ENCODE results near the gene IKZF1.

IKZF1 gene

DNA sequence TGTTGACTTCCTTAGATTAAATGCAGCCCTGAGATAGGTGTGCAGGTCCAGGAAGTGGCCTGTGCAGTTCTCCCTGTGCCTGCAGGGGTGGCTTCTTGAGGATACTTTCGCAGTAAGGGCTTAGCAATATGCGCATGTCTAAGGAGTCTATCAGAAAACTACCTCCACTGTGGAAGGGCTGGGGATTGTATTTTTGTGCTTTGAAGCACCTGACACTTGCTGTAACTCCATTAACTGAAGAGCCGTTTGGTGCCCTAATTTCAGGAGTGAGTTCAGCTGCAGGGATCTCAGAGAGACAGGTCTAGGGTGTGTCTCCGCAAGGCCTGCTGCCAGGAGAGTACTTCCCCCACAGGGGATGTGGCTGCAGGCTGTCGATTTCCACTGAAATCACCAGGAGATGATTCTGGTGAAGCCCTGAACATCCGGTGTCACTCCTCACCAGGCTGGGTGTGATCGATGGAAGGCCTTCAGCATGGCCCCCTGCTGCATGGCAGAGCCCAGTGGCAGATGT, 35.5 kb downstream of the IKZF1 start:
- no peaks in the 10 kb centered on the region for H3K27me3 ChIP-seq (ENCODE audit: insufficient read depth, poor library complexity, severe bottlenecking)
- TF ChIP-seq SPI1 (IDR thresholded peaks at IDR 0.05; ENCODE audit: borderline replicate concordance, low read depth) (no peak), POLR2AphosphoS5 (IDR thresholded peaks at IDR 0.05; ENCODE audit: low read depth) (peak; percentile 73)
- DNase-seq (ENCODE audit: low read depth in 1 of 2, low spot score in 1 of 2): peak in 1 of 2 experiments; percentile 74
- H3K4me3 ChIP-seq (replicated peaks; ENCODE audit: insufficient read depth, low read length): no peak overlapping the region
- H3K27ac ChIP-seq (replicated peaks): peak overlapping the region; percentile 92

DNA sequence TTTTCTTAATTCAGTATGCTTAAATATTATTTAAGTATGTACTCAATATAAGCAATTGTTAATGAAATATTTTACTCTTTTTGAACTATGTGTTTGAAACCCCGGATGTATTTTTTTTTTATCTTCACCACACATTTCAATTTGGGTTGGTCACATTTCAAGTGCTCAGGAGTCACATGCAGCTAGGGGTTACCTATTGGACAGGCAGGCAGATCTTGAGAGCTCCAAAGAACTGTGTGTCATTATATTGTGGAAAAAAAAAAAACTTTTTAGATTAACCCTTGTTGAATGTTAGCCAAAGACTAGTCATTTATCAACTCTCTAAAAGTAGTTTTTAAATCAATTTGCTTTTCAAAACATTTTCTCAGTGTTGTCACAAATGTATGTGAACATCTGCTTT, 37.2 kb downstream of the IKZF1 start:
- Histone ChIP-seq H3K4me3 (replicated peaks; ENCODE audit: insufficient read depth, low read length) (no peak overlapping the region), H3K27me3 (ENCODE audit: insufficient read depth, poor library complexity, severe bottlenecking) (no peaks in the 10 kb centered on the region), H3K27ac (replicated peaks) (peak overlapping the region; percentile 92)
- TF ChIP-seq SPI1 (IDR thresholded peaks at IDR 0.05; ENCODE audit: borderline replicate concordance, low read depth) (no peak), POLR2AphosphoS5 (IDR thresholded peaks at IDR 0.05; ENCODE audit: low read depth) (no peak), GABPA (IDR thresholded peaks at IDR 0.05; ENCODE audit: low read depth) (no peak)
- TF ChIP-seq, protein P1, sequence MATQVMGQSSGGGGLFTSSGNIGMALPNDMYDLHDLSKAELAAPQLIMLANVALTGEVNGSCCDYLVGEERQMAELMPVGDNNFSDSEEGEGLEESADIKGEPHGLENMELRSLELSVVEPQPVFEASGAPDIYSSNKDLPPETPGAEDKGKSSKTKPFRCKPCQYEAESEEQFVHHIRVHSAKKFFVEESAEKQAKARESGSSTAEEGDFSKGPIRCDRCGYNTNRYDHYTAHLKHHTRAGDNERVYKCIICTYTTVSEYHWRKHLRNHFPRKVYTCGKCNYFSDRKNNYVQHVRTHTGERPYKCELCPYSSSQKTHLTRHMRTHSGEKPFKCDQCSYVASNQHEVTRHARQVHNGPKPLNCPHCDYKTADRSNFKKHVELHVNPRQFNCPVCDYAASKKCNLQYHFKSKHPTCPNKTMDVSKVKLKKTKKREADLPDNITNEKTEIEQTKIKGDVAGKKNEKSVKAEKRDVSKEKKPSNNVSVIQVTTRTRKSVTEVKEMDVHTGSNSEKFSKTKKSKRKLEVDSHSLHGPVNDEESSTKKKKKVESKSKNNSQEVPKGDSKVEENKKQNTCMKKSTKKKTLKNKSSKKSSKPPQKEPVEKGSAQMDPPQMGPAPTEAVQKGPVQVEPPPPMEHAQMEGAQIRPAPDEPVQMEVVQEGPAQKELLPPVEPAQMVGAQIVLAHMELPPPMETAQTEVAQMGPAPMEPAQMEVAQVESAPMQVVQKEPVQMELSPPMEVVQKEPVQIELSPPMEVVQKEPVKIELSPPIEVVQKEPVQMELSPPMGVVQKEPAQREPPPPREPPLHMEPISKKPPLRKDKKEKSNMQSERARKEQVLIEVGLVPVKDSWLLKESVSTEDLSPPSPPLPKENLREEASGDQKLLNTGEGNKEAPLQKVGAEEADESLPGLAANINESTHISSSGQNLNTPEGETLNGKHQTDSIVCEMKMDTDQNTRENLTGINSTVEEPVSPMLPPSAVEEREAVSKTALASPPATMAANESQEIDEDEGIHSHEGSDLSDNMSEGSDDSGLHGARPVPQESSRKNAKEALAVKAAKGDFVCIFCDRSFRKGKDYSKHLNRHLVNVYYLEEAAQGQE (IDR thresholded peaks at IDR 0.05; ENCODE audit: insufficient replicate concordance, low read depth): no peak
- TF ChIP-seq, protein P2, sequence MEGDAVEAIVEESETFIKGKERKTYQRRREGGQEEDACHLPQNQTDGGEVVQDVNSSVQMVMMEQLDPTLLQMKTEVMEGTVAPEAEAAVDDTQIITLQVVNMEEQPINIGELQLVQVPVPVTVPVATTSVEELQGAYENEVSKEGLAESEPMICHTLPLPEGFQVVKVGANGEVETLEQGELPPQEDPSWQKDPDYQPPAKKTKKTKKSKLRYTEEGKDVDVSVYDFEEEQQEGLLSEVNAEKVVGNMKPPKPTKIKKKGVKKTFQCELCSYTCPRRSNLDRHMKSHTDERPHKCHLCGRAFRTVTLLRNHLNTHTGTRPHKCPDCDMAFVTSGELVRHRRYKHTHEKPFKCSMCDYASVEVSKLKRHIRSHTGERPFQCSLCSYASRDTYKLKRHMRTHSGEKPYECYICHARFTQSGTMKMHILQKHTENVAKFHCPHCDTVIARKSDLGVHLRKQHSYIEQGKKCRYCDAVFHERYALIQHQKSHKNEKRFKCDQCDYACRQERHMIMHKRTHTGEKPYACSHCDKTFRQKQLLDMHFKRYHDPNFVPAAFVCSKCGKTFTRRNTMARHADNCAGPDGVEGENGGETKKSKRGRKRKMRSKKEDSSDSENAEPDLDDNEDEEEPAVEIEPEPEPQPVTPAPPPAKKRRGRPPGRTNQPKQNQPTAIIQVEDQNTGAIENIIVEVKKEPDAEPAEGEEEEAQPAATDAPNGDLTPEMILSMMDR (IDR thresholded peaks at IDR 0.05; ENCODE audit: insufficient read depth, low read length): no peak
- DNase-seq (ENCODE audit: low read depth in 1 of 2, low spot score in 1 of 2): no peak

DNA sequence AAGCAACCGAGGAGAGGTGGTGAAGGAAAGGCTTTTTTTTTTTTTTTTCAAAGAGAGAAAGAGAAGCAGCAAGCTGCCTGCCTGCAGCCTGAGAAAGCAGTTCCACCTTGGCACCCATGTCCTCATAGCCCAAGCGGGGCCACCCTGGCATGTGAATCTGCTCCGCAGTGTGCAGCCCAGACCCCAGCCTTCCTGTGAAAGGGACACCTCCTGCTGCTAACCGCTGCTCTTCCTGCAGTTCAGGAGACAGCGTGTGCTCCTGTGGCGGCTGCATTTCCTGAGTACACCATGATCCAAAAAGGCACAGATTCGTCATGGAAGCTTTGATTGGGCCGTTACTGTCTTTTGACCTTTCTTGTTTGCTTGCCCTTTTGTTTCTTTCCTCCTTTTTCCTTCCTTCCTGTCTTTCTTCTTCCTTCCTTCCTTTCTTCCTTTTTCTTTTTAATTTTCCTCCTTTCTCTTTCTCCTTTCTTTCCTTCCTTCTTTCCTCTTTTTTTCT, 38.1 kb downstream of the IKZF1 start:
- Histone ChIP-seq H3K27me3 (ENCODE audit: insufficient read depth, poor library complexity, severe bottlenecking) (no peaks in the 10 kb centered on the region), H3K27ac (replicated peaks) (peak overlapping the region; percentile 92), H3K4me3 (replicated peaks; ENCODE audit: insufficient read depth, low read length) (peak overlapping the region; percentile 5; the same call in 1 of the 2 replicates)
- DNase-seq (ENCODE audit: low read depth in 1 of 2, low spot score in 1 of 2): peak; percentile 67 to 86
- TF ChIP-seq POLR2AphosphoS5 (IDR thresholded peaks at IDR 0.05; ENCODE audit: low read depth) (peak; percentile 58), GABPA (IDR thresholded peaks at IDR 0.05; ENCODE audit: low read depth) (no peak), SPI1 (IDR thresholded peaks at IDR 0.05; ENCODE audit: borderline replicate concordance, low read depth) (0 out of 2 replicates have a peak, but pooled peaks have one; percentile 7)
- TF ChIP-seq, protein P2 (IDR thresholded peaks at IDR 0.05; ENCODE audit: insufficient read depth, low read length): no peak
- TF ChIP-seq, protein P1 (IDR thresholded peaks at IDR 0.05; ENCODE audit: insufficient replicate concordance, low read depth): no peak

DNA sequence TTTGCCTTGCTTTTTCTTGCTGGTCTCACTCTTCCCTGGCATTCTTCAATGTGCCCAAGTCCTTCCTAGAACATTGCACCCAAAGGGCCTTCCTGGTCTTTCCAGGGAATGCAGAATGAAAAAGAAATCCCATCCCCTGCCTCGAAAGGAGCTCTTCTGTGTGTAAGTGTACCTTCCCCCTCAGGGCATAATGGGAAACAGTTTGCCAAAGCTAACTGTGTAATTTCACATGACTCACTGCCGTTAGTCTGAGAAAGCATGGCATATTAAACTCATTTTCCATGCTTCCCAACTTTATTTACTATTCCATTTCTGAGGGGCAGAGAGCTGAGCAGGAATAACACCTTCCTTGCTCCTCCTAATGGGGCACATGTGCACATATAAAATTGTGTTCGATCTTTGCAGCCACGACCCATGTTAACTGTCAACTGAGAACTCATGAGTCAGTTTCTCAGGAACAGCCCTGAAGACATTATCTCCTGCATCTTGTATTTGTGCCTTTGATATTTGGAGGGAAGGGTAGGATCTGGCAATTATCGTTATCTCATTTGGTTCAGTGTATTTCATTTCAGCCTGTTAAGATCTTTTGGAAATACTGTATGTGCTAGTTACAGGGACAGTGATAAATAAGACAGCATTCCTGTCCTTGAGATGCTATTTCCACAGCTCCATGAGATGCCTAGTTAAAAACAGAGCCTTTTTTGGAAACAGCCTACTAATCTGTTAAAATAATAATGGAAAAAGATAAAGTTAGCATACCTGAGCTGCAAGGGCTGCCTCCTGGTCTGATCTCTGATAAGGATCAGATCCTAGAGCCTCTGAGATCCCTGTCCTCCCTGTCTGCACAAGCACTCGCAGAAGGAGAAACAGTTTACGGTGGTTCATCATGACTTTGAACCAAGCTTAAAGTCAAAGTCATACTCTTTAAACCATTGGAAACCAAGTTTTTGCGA, 42.3 kb downstream of the IKZF1 start:
- no peak for DNase-seq (ENCODE audit: low read depth in 1 of 2, low spot score in 1 of 2)
- H3K27ac ChIP-seq (replicated peaks): no peak overlapping the region; the same call in 1 of the 2 replicates
- no peak overlapping the region for H3K4me3 ChIP-seq (replicated peaks; ENCODE audit: insufficient read depth, low read length)
- H3K27me3 ChIP-seq (ENCODE audit: insufficient read depth, poor library complexity, severe bottlenecking): no peaks in the 10 kb centered on the region
- TF ChIP-seq, protein P1 (IDR thresholded peaks at IDR 0.05; ENCODE audit: insufficient replicate concordance, low read depth): no peak
- TF ChIP-seq GABPA (IDR thresholded peaks at IDR 0.05; ENCODE audit: low read depth): no peak
- TF ChIP-seq POLR2AphosphoS5 (IDR thresholded peaks at IDR 0.05; ENCODE audit: low read depth): no peak
